H1 (cell line): Measurements from ENCODE around the gene PRMT6. TPM values are rescaled to one million over a fixed set of nuclear protein-coding genes. Genes with fewer than 3 reads are reported as not detected.

ENCODE experiments used
- CTCF ChIA-PET: fragments of 300-600 bp; sonication (Branson Sonifier 250); formaldehyde crosslinking; loops from one replicate; lab custom pipeline; 2021; ENCODE audit not compliant: partially characterized antibody; lab: Charles Lee
- POLR2A ChIA-PET: fragments of 300-600 bp; sonication (Branson Sonifier 250); formaldehyde crosslinking; loops from one replicate; lab custom pipeline; 2021; ENCODE audit warnings: inconsistent platforms; ENCODE audit not compliant: partially characterized antibody; lab: Charles Lee
- DNase-seq, 2 experiments: peaks; one replicate each; pipeline versions ENCODE4 v3.0.0 to v3.0.0-alpha.2; 2010 to 2022; ENCODE audit warnings: low spot score in 2 of 2, low read depth in 1 of 2, mixed read lengths in 1 of 2
- FAIRE-seq: peaks from 2 replicates; lab custom pipeline; 2011; peaks lifted over from hg19 to GRCh38; lab: Jason Lieb, UNC
- H2AFZ ChIP-seq: 2 replicates; pipeline ENCODE4 v1.8.1; 2012; ENCODE audit warnings: low read length, inconsistent platforms
- H2AK5ac ChIP-seq: 2 replicates; pipeline ENCODE4 v1.6.1; 2013; ENCODE audit warnings: low read depth, low read length
- H2BK120ac ChIP-seq: replicated peaks from 2 replicates; pipeline ENCODE3; 2013; ENCODE audit warnings: low read depth, low read length, inconsistent platforms
- H2BK12ac ChIP-seq: 2 replicates; pipeline ENCODE4 v1.6.1; 2013; ENCODE audit warnings: low read depth, low read length
- H2BK15ac ChIP-seq: 2 replicates; pipeline ENCODE4 v1.6.1; 2013; ENCODE audit warnings: low read length
- H2BK20ac ChIP-seq: 2 replicates; pipeline ENCODE4 v1.6.1; 2013; ENCODE audit warnings: low read length
- H2BK5ac ChIP-seq: 2 replicates; pipeline ENCODE4 v1.6.1; 2013; ENCODE audit warnings: low read depth, low read length
- H3K14ac ChIP-seq: 2 replicates; pipeline ENCODE4 v1.6.1; 2013; ENCODE audit warnings: inconsistent platforms; ENCODE audit not compliant: insufficient read length
- H3K18ac ChIP-seq: 2 replicates; pipeline ENCODE4 v1.6.1; 2013; ENCODE audit warnings: low read length; ENCODE audit errors: extremely low read depth
- H3K23ac ChIP-seq: 2 replicates; pipeline ENCODE4 v1.6.1; 2013; ENCODE audit warnings: inconsistent platforms; ENCODE audit not compliant: insufficient read length
- H3K23me2 ChIP-seq: 2 replicates; pipeline ENCODE4 v1.6.1; 2013; ENCODE audit warnings: low read depth, low read length
- H3K27ac ChIP-seq: 2 replicates; pipeline ENCODE4 v1.6.1; 2011; ENCODE audit warnings: low read depth, low read length, inconsistent platforms
- H3K27me3 ChIP-seq, 4 experiments: replicated peaks in 1 of 4; 1 replicate in 1 of 4; 2 replicates in 3 of 4; pipeline versions ENCODE4 v1.6.1 to v1.8.1; 2011 to 2013; ENCODE audit warnings: low read length in 3 of 4, mild to moderate bottlenecking in 3 of 4, inconsistent platforms in 2 of 4, mixed read lengths in 2 of 4, moderate library complexity in 1 of 4; ENCODE audit not compliant: control insufficient read depth in 3 of 4, insufficient read depth in 3 of 4; ENCODE audit errors: extremely low read depth in 1 of 4
- H3K36me3 ChIP-seq, 4 experiments: 2 replicates each; pipeline versions ENCODE4 v1.6.1 to v1.8.1; 2011 to 2013; ENCODE audit warnings: mild to moderate bottlenecking in 4 of 4, low read length in 3 of 4, moderate library complexity in 2 of 4, control low read depth in 1 of 4, inconsistent platforms in 1 of 4; ENCODE audit not compliant: insufficient read depth in 4 of 4, control insufficient read depth in 2 of 4
- H3K4ac ChIP-seq: replicated peaks from 2 replicates; pipeline ENCODE3; 2013; ENCODE audit warnings: low read length, low read depth, mixed read lengths, inconsistent platforms; ENCODE audit not compliant: insufficient read length
- H3K4me1 ChIP-seq, 4 experiments: replicated peaks in 1 of 4; 1 replicate in 1 of 4; 2 replicates in 3 of 4; pipeline versions ENCODE4 v1.6.1 to v1.8.1; 2011 to 2013; ENCODE audit warnings: low read length in 3 of 4, inconsistent platforms in 2 of 4, mixed read lengths in 1 of 4; ENCODE audit not compliant: insufficient read depth in 4 of 4, control insufficient read depth in 3 of 4
- H3K4me2 ChIP-seq, 2 experiments: 2 replicates each; pipeline versions ENCODE4 v1.6.1 to v1.8.1; 2011 to 2013; ENCODE audit warnings: low read depth in 2 of 2, low read length in 2 of 2, control low read depth in 1 of 2, inconsistent platforms in 1 of 2, mild to moderate bottlenecking in 1 of 2; ENCODE audit not compliant: insufficient read depth in 1 of 2
- H3K4me3 ChIP-seq, 4 experiments: fragments of 200-600, 300-600 bp in 1 of 4; sonication (generic), shearing (Covaris generic), sonication (Bioruptor Twin) in 1 of 4; 2 replicates each; pipeline versions ENCODE4 v1.5.1 to v1.8.1; 2011 to 2016; ENCODE audit warnings: low read length in 4 of 4, low read depth in 3 of 4, control low read depth in 2 of 4, inconsistent platforms in 2 of 4, mild to moderate bottlenecking in 2 of 4, mixed read lengths in 1 of 4, moderate library complexity in 1 of 4; ENCODE audit not compliant: insufficient read depth in 2 of 4; ENCODE audit errors: extremely low read depth in 1 of 4
- H3K56ac ChIP-seq: replicated peaks from 2 replicates; pipeline ENCODE3; 2013; ENCODE audit warnings: low read depth, mild to moderate bottlenecking, mixed read lengths, low read length, inconsistent platforms; ENCODE audit not compliant: insufficient read length
- H3K79me1 ChIP-seq: 2 replicates; pipeline ENCODE4 v1.6.1; 2013; ENCODE audit warnings: low read depth, low read length, control low read depth
- H3K79me2 ChIP-seq, 2 experiments: 2 replicates each; pipeline versions ENCODE4 v1.6.1 to v1.8.1; 2012 to 2013; ENCODE audit warnings: low read length in 2 of 2, mild to moderate bottlenecking in 2 of 2, inconsistent platforms in 1 of 2; ENCODE audit not compliant: insufficient read depth in 2 of 2, control insufficient read depth in 1 of 2
- H3K9ac ChIP-seq, 4 experiments: replicated peaks in 1 of 4; 1 replicate in 1 of 4; 2 replicates in 3 of 4; pipeline versions ENCODE4 v1.6.1 to v1.8.1; 2011 to 2013; ENCODE audit warnings: low read depth in 3 of 4, low read length in 3 of 4, control low read depth in 2 of 4, mild to moderate bottlenecking in 2 of 4, moderate library complexity in 2 of 4, inconsistent platforms in 1 of 4; ENCODE audit errors: extremely low read depth in 1 of 4
- H3K9me3 ChIP-seq, 2 experiments: 2 replicates each; pipeline versions ENCODE4 v1.6.1 to v1.8.1; 2012 to 2013; ENCODE audit warnings: mild to moderate bottlenecking in 2 of 2, moderate library complexity in 2 of 2, control low read depth in 1 of 2, inconsistent platforms in 1 of 2, low read depth in 1 of 2, low read length in 1 of 2, mixed read lengths in 1 of 2; ENCODE audit not compliant: insufficient read depth in 2 of 2
- H4K20me1 ChIP-seq, 2 experiments: replicated peaks in 1 of 2; 2 replicates each; pipeline versions ENCODE3 to v1.8.1; 2011 to 2013; ENCODE audit warnings: inconsistent platforms in 2 of 2, low read length in 2 of 2, mild to moderate bottlenecking in 1 of 2; ENCODE audit not compliant: insufficient read depth in 2 of 2, control insufficient read depth in 1 of 2
- H4K5ac ChIP-seq: 2 replicates; pipeline ENCODE4 v1.6.1; 2013; ENCODE audit warnings: low read length, low read depth, mixed read lengths, inconsistent platforms; ENCODE audit not compliant: insufficient read length
- H4K8ac ChIP-seq: 2 replicates; pipeline ENCODE4 v1.8.0; 2013; ENCODE audit warnings: mild to moderate bottlenecking, moderate library complexity, low read length, inconsistent platforms; ENCODE audit not compliant: insufficient read depth; ENCODE audit errors: extremely low read depth
- H4K91ac ChIP-seq: replicated peaks from 2 replicates; pipeline ENCODE3; 2013; ENCODE audit warnings: low read length, mixed read lengths, inconsistent platforms; ENCODE audit not compliant: insufficient read length
- FOSL1 ChIP-seq: IDR thresholded peaks from 2 replicates; pipeline ENCODE4 v1.6.1; 2011; ENCODE audit warnings: mild to moderate bottlenecking, low read depth, low read length, moderate library complexity; ENCODE audit not compliant: insufficient read depth
- JUND ChIP-seq: IDR thresholded peaks from 2 replicates; pipeline ENCODE4 v1.6.1; 2011; ENCODE audit warnings: mild to moderate bottlenecking, improper control_type of control experiment, low read length
- MAFK ChIP-seq: IDR thresholded peaks from 2 replicates; pipeline ENCODE4 v1.6.1; 2012; ENCODE audit warnings: low read depth, mild to moderate bottlenecking, improper control_type of control experiment, low read length
- POLR2AphosphoS5 ChIP-seq: IDR thresholded peaks from 2 replicates; pipeline ENCODE4 v1.6.1; 2011; ENCODE audit warnings: low read depth, low read length
- RBBP5 ChIP-seq: IDR thresholded peaks from 2 replicates; pipeline ENCODE4 v1.7.1; 2012; ENCODE audit warnings: low read depth, mild to moderate bottlenecking, inconsistent platforms, low read length, moderate library complexity, borderline replicate concordance
- RFX5 ChIP-seq: IDR thresholded peaks from 2 replicates; pipeline ENCODE4 v1.6.1; 2011; ENCODE audit warnings: low read depth, low read length, improper control_type of control experiment, borderline replicate concordance
- YY1 ChIP-seq: IDR thresholded peaks from 2 replicates; pipeline ENCODE4 v1.6.1; 2011; ENCODE audit warnings: low read depth, mild to moderate bottlenecking, low read length
- WGBS, 2 experiments: shearing (Covaris generic) in 1 of 2; methylation state at CpG; one replicate each; pipeline versions ENCODE4 v1.1.6 to v1.1.7; 2013 to 2015; ENCODE audit warnings: low lambda C conversion rate in 2 of 2, mixed read lengths in 2 of 2, inconsistent platforms in 1 of 2, low coverage in 1 of 2, missing lambda C conversion rate in 1 of 2; ENCODE audit not compliant: insufficient replicate concordance in 2 of 2, insufficient coverage in 1 of 2, insufficient read length in 1 of 2; ENCODE audit errors: extremely low coverage in 1 of 2, missing lambda C conversion rate in 1 of 2; 5-methylcytosine and 5-hydroxymethylcytosine counted together
- polyA plus RNA-seq, 7 experiments: library from polyadenylated mRNA; depleted of rRNA in 3 of 7; stranded (reverse) in 5 of 7; unstranded in 2 of 7; fragments of >200 nt in 5 of 7; fragments of 200-250 nt in 2 of 7; gene quantifications; 1 replicate in 5 of 7; 2 replicates in 1 of 7; 4 replicates in 1 of 7; pipeline versions ENCODE4 v1.2.1 to v1.2.3, GENCODE V29; 2011 to 2013; ENCODE audit warnings: missing spikeins in 2 of 7, mixed read lengths in 2 of 7
- total RNA-seq: library from RNA; stranded (reverse); fragmentation: NEBNext Ultra II Directional; extraction: Animal tissue kit (Norgen Biotek cat#: 25700); gene quantifications from 2 replicates; pipeline ENCODE4 v1.2.1, GENCODE V29; 2021

The PRMT6 gene
- total and polyA plus RNA-seq, 2 of the 8 experiments (the other 6 are each of a cell fraction or from before 2014, with no cell fraction given), result 23.6 to 38.2 TPM

GRCh38 chr1:107100331-107100984 is 44.0 kb downstream of the PRMT6 start:
- H4K8ac ChIP-seq, result no peak overlapping the region
- no peak overlapping the region for H2BK15ac ChIP-seq
- H3K9ac ChIP-seq, result no peak overlapping the region
- FAIRE-seq (no peak), DNase-seq (no peak)
- H2BK20ac ChIP-seq, result no peak overlapping the region
- no peak overlapping the region for H3K4me3 ChIP-seq
- CTCF ChIA-PET, result no interaction called here
- H3K4me1 ChIP-seq, result no peaks in the 10 kb centered on the region
- no peak overlapping the region for H3K27ac ChIP-seq
- H2BK12ac ChIP-seq, result no peak overlapping the region
- H3K9me3 ChIP-seq, result no peaks in the 10 kb centered on the region
- no peak overlapping the region for H2BK120ac ChIP-seq
- no peaks in the 10 kb centered on the region for H3K79me1 ChIP-seq
- no peak overlapping the region for H3K18ac ChIP-seq
- TF ChIP-seq FOSL1 (no peak), RBBP5 (no peak), YY1 (no peak), JUND (no peak), RFX5 (no peak), POLR2AphosphoS5 (no peak), MAFK (no peak)
- no peaks in the 10 kb centered on the region for H3K79me2 ChIP-seq
- 85% methylated on average over 3 of the region's 3 CpGs; no CpG with 5 or more reads in 1 of the 2 experiments for WGBS, 2 experiments
- POLR2A ChIA-PET, result no interaction called here
- H3K14ac ChIP-seq, result no peak overlapping the region
- H2BK5ac ChIP-seq, result no peak overlapping the region
- H4K5ac ChIP-seq, result no peak overlapping the region
- H3K27me3 ChIP-seq, result no peaks in the 10 kb centered on the region
- no peak overlapping the region for H3K4ac ChIP-seq
- no peak overlapping the region for H2AFZ ChIP-seq
- no peak overlapping the region for H4K91ac ChIP-seq
- no peaks in the 10 kb centered on the region for H4K20me1 ChIP-seq
- no peak overlapping the region for H3K4me2 ChIP-seq
- no peaks in the 10 kb centered on the region for H3K36me3 ChIP-seq
- H3K56ac ChIP-seq, result no peak overlapping the region
- H3K23me2 ChIP-seq, result no peaks in the 10 kb centered on the region
- H3K23ac ChIP-seq, result no peak overlapping the region
- no peak overlapping the region for H2AK5ac ChIP-seq
